ENCODE measurements around the gene OR6S1. TPM values are rescaled to one million over a fixed set of nuclear protein-coding genes. Genes with fewer than 3 reads are reported as not detected.

Gene OR6S1
- polyA plus RNA-seq, 1 donor (not counting 4 experiments of a cell fraction or from before 2014, with no cell fraction given), result not detected

- H3K9me1 ChIP-seq (ENCODE audit: control insufficient read depth, extremely low read depth, insufficient read depth, low read length), result no peaks in the 10 kb centered on the region
- no peaks in the 10 kb centered on the region for H4K20me1 ChIP-seq (ENCODE audit: control insufficient read depth, extremely low read depth, insufficient read depth, low read length)
- H3K4me2 ChIP-seq (ENCODE audit: control insufficient read depth, extremely low read depth, insufficient read depth, low read depth, low read length), result peak within 1 kb of the TSS; percentile 88
- no peaks in the 10 kb centered on the region for H3K36me3 ChIP-seq (ENCODE audit: control insufficient read depth in 2 of 2, extremely low read depth in 1 of 2, insufficient read depth in 2 of 2, low read length in 2 of 2)
- FAIRE-seq (no peak), DNase-seq (ENCODE audit: low read depth, low spot score) (peak; percentile 88)
- peak within 1 kb of the TSS; percentile 93 for H2AFZ ChIP-seq (ENCODE audit: control insufficient read depth, low read length)
- dilution Hi-C loops (cut with MboI; ENCODE audit: extremely low pct_ligation_motif_present, low sequenced_read_pairs), result no loop called here
- TF ChIP-seq CTCF (optimal IDR thresholded peaks at IDR 0.05 in 1 of 3, IDR thresholded peaks at IDR 0.05 in 1 of 3, conservative IDR thresholded peaks at IDR 0.05 in 1 of 3; ENCODE audit: extremely low read depth in 1 of 3, insufficient read depth in 2 of 3, low read length in 3 of 3), result no peak
- no peak for TF ChIP-seq EZH2 (IDR thresholded peaks at IDR 0.05; ENCODE audit: low read length)
- H3K4me1 ChIP-seq (ENCODE audit: control insufficient read depth, extremely low read depth, insufficient read depth, low read length), result peaks cover 19% of the 10 kb centered on the region
- H3K79me2 ChIP-seq (ENCODE audit: control insufficient read depth, insufficient read depth, low read length), result no peaks in the 10 kb centered on the region
- peak within 1 kb of the TSS; percentile 90 for H3K9ac ChIP-seq (ENCODE audit: control insufficient read depth, extremely low read depth, insufficient read depth, low read length)
- H3K4me3 ChIP-seq (ENCODE audit: control insufficient read depth in 2 of 3, extremely low read depth in 1 of 3, insufficient read depth in 2 of 3, low read depth in 1 of 3, low read length in 3 of 3), result peak within 1 kb of the TSS; percentile 75 to 87 (median 84)
- peak within 1 kb of the TSS; percentile 90 for H3K27ac ChIP-seq (ENCODE audit: control insufficient read depth, insufficient read depth, low read length)
- no peaks in the 10 kb centered on the region for H3K27me3 ChIP-seq (ENCODE audit: control insufficient read depth, extremely low read depth, insufficient read depth, low read length)
- no peaks in the 10 kb centered on the region for H3K9me3 ChIP-seq (ENCODE audit: control insufficient read depth, low read depth, low read length)
These were observed 42.6 kb upstream of the OR6S1 start, which contains the start of gene RNASE4 for GRCh38 chr14:20683891-20684661. Gene RNASE4, plus strand, starts transcription at chr14:20684560. Its CDS starts 14,812 bp downstream, at chr14:20699372.

- FAIRE-seq, result no peak
- Histone ChIP-seq H3K9me3 (ENCODE audit: control insufficient read depth, low read depth, low read length) (no peaks in the 10 kb centered on the region), H3K36me3 (ENCODE audit: control insufficient read depth in 2 of 2, extremely low read depth in 1 of 2, insufficient read depth in 2 of 2, low read length in 2 of 2) (no peaks in the 10 kb centered on the region), H3K9me1 (ENCODE audit: control insufficient read depth, extremely low read depth, insufficient read depth, low read length) (no peaks in the 10 kb centered on the region), H3K27me3 (ENCODE audit: control insufficient read depth, extremely low read depth, insufficient read depth, low read length) (no peaks in the 10 kb centered on the region), H3K4me2 (ENCODE audit: control insufficient read depth, extremely low read depth, insufficient read depth, low read depth, low read length) (peak overlapping the region; percentile 88), H3K9ac (ENCODE audit: control insufficient read depth, extremely low read depth, insufficient read depth, low read length) (peak overlapping the region; percentile 90), H3K27ac (ENCODE audit: control insufficient read depth, insufficient read depth, low read length) (peak overlapping the region; percentile 90), H2AFZ (ENCODE audit: control insufficient read depth, low read length) (peak overlapping the region; percentile 91), H3K79me2 (ENCODE audit: control insufficient read depth, insufficient read depth, low read length) (no peaks in the 10 kb centered on the region), H3K4me3 (ENCODE audit: control insufficient read depth in 2 of 3, extremely low read depth in 1 of 3, insufficient read depth in 2 of 3, low read depth in 1 of 3, low read length in 3 of 3) (peak overlapping the region; percentile 75 to 87 (median 84)), H3K4me1 (ENCODE audit: control insufficient read depth, extremely low read depth, insufficient read depth, low read length) (peaks cover 19% of the 10 kb centered on the region), H4K20me1 (ENCODE audit: control insufficient read depth, extremely low read depth, insufficient read depth, low read length) (no peaks in the 10 kb centered on the region)
- peak; percentile 85 for DNase-seq (ENCODE audit: low read depth, low spot score)
- TF ChIP-seq EZH2 (IDR thresholded peaks at IDR 0.05; ENCODE audit: low read length), result no peak
- TF ChIP-seq CTCF (optimal IDR thresholded peaks at IDR 0.05 in 1 of 3, IDR thresholded peaks at IDR 0.05 in 1 of 3, conservative IDR thresholded peaks at IDR 0.05 in 1 of 3; ENCODE audit: extremely low read depth in 1 of 3, insufficient read depth in 2 of 3, low read length in 3 of 3), result no peak
- dilution Hi-C loops (cut with MboI; ENCODE audit: extremely low pct_ligation_motif_present, low sequenced_read_pairs), result no loop called here
These were observed 41.8 kb upstream of the OR6S1 start for GRCh38 chr14:20683125-20683890.

Data from keratinocyte (primary cell).